Activated CD8-positive, alpha-beta memory T cell treated with anti-CD3 and anti-CD28 coated beads for 24 hours (primary cell): ENCODE results near the gene AGBL4.

Experiments
- DNase-seq: peaks from one replicate; pipeline ENCODE4 v3.0.0-alpha.2; 2020

Gene AGBL4

DNA sequence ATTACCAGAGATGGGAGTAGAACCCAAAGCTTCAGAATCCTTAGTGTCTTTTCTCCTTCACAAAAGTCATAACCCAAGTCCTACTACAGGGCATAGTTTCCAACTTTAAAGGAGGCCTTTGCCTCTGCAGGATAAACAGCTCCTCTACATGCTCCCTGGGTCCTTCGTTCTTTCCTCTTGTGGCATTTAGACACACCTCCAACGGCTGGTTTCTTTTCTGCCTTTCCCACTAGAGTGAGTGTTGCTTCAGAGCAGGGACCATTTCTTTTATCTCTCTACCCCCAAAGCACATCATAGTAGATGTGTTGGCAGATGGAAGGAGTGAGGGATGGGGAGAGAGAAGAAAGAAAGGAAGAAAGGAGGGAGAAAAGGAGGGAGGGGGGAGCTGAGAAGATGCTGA, 1407.0 kb downstream of the AGBL4 start:
- DNase-seq: no peak

DNA sequence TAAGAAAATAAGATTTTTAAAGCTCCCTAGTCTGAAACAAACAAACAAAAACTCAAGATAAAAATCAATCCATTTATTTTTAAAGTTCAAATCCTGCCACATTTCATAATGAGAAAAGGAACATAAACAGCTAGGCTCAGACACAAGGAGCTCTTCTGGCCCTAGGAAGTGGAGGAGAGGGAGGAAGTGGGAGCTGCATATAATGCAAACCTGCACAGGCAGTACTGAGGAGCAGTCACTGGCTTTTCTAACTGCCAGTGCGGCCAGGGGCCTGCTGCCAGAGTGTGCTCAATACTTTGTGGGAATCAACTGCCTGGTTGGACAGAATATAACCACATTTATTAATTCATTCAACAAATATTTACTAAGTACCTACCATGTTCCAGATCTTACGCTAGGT, 1411.9 kb downstream of the AGBL4 start:
- no peak for DNase-seq

DNA sequence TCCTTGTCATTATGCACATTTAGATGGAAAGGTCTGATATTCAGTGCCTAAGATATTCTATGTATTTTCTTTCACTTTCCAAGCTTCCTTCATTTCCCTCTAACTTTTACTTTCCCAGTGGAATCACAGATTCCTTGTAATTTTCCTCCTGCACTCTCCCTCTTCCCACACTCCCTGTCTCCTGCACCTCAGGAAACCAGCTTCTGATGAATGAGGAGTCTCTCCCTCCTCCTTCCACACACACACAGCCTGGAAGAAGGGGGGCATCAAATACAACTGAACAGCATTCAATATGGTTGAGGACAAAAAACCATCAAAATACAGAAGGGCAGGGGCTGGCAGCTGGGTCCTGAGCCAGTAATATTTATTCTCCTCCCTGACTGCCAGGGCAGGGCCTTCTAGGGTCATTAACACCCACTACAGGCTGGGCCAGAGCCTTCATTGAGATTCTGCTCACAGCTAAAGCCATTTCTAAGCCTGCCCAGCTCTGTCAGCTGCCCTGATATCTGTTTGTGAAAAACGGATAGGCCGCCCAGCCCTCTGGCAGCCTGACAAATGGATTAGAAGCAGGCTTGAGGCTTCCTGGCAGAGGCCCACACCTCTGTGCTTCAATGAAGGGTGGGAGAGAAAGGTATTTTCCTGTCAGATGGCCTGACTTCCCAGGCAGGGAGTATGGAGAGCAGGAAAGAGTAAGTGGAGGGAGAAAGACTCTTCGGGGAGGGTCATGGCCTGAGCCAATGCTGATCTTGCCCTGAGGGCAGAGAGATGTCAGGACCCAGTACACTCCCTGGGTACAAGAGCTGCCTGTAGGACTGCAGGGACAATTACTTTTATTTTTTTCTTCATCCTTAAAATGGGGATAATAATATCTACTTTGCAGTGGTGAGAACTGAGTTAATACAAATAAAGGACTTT, 1412.9 kb downstream of the AGBL4 start:
- DNase-seq: no peak

DNA sequence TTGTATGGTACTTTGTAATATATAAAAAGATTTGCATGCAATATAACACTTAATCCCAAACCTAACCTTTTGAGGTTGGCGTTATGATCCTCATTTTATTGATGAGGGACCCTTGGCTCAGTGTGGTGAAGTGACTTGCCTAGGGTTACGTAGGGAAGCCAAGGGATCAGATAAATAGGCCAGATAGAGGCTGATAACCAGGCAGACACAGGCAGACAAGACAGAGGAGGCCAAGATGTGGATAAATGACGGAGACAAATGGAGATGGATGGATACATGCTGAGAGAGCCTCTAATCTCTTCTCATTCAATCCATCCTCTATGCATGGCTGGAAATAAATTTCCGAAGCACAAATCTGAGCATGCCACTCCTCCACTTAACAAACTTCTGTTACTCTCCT, 1414.9 kb downstream of the AGBL4 start:
- DNase-seq: no peak

DNA sequence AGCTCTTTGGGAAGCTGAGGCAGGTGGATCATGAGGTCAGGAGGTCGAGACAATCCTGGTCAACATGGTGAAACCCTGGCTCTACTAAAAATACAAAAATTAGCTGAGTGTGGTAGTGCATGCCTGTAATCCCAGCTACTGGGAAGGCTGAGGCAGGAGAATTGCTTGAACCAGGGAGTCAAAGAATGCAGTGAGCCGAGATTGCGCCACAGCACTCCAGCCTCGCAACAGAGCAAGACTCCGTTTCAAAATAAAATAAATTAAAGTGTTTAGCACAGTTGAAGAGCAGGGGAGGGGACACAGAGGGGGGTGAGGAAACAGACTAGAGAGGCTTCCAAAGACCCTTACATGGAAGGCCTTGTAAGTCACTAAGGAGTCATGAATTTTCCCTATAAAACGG, 1420.5 kb downstream of the AGBL4 start:
- no peak for DNase-seq

DNA sequence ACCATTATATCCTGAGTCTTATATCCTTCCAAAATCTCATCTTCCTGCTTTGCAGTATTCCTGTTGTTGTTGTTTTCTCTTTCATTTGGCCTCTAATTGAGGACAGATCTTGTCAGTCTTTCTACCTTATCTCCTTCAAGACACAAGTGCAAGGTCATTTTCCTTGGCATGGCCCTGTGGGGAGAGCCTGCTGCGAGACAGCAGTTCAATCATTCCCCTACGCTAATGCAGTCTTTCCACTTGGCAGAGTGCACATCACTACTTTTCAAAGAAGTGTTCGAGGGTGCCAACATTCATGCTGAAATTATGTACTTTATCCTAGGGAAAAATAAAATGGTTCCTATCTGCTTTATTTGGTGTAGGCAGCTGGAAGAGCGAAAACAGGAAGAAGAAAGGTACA, 1421.4 kb downstream of the AGBL4 start:
- DNase-seq: no peak

DNA sequence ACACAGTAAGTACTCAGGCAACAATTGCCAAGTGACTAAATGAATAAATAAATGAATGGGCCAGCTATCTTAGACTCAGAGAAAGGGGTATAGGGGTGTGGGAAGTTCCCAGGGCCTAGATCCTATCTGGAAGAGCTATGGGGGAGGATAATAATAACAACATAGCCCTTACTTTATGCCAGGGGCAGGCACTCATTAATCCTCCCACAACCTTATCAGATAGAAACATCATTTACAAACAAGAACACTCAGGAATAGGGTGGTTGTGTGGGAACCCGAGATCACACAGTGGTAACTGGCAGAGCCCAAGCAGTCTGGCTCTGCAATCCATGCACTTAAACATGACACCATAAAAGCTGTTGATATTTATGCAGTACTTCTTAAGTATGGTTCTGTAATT, 1423.6 kb downstream of the AGBL4 start:
- DNase-seq: no peak

DNA sequence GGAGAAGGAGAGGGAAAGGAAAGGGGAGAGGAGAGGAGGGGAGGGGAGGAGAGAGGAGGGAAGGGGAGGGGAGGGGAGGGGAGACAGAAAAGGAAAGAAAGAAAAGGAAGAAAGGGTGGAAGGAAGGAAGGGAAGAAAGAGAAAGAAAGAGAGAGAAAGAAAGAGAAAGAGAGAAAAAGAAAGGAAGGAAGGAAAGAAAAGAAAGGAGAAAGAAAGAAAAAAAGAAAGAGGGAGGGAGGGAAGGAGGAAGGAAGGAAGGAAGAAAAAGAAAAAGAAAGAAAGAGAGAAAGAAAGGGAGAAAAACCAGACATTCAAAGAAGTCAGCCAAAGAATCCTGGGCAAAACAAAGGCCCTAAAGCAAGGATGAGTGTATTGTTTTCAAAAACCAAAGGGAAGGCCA, 1426.1 kb downstream of the AGBL4 start:
- DNase-seq: no peak

DNA sequence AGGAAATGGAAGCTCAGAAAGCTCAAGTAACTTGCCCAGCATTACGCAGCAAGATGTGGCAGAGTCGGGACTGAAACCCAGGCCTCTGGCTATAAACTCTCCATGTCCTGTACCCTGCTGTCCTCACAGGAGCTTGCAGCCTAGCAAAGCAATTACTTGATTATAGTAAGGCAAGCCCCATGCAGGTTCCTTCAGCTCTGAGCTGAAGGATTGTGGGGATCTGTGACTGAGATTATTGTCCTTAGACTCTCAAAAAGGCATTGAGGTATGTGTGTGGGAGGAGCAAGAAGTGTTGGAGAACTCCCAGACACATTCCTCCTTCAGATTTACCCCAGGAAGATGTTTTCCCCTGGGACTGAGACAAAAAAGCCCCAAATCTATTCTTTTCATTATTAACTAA, 1427.7 kb downstream of the AGBL4 start:
- DNase-seq: no peak

DNA sequence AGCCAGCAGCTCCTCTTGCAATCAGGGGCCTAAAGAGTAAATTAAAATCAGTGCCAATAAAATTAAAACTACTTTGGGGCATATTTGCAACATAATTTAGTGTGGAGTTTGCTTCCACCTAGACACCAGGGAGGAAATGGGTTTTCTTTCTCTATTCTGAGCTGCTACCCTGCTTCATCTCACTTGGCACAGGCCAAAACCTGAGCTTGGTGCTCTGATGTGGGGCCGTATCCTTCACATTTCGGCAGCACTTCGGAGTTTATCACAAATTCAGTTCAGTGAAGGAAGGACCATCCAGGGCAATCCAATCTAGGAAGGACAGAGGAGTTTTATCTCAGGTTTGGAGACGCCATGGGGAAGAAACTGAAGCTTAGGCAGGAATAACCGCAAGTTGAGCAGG, 1428.1 kb downstream of the AGBL4 start:
- DNase-seq: no peak

DNA sequence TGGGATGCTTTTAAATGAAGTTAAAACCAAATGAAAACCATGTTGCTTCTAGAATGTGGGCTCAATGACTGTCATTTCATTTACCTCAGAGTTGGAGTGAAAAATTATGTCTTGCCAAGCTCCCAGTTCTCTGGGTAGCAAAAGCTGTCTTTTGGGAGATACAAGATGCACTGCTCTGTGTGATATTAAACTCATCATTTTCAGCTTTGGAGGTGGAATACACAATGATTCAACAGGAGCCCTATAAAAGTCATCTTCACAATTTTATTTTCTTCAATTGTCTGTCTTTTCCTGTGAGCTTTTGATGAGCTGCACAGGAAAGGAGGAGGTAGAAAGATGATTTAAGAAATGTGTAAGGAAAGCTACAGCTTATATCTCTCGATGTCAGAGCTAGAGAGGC, 1431.4 kb downstream of the AGBL4 start:
- no peak for DNase-seq

DNA sequence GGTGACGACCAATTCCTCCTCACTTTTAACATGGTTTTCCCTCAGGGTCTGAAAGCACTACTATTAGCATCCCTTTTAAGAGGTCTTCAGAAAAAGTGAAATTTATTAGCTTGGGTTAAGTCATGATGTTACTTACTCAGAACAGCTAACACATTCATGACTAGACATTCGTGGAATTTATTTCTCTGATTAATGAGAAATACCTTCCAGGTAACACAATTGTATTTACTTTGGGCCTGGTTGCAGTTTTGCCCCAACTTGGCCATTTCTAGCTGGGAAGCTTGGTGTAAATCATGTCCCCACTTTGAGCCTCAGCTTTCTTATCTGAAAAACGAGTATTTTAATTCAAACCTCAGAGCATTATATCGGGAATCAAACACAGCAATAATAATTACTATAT, 1432.6 kb downstream of the AGBL4 start:
- DNase-seq: no peak

DNA sequence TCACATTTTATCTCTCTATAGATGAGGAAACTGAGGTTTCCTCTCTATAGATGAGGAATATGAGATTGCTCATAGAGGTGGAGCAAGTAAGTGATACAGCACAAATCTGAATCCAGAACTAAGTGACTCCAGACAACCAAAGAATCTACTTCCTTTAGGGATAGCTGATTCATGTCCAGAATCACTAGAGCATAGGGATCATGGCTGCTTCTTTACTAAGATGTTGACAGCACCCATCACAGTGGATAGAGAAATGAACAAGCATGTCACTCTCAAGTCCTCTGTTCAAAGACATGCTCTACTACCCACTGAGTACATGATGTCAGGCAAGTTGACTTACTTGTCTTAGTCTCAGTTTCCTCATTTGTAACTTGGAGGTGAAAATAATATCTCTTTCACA, 1435.7 kb downstream of the AGBL4 start:
- no peak for DNase-seq

DNA sequence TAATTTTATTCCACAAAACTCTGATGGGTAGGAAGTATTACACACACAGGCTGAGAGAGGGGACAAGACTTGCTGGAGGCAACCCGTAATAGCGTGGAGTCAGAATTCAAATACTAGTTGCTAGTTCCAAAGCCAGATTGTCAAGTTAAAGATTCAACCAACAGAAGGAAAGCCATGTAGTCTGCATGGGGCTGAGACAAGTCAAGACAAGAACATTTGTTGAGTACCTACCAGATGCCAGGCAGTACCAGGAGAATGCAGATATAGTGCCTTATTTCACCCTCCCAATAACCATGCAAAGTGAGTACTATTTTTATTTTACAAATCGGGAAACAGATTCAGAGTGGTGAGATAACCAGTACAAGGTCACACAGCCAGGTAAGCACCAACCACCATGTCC, 1441.3 kb downstream of the AGBL4 start:
- DNase-seq: no peak

DNA sequence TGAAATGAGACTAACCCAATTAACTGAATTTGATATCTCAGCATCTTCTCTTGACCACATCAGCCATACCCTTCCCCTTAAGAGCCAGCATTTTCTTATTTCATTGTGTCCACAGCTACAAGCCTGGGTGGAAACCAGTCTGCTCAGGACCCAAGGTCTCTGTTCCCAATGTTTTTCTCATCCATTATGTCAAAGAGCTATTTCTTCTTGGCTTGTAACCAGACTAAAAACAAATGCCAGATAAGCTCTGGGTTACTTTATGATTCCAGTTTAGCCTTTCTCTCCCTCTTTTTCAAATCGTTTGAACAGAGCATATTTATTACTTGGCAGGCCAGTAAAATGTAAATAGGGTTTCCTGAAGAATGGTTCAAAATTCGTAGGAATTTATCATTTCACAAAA, 1442.5 kb downstream of the AGBL4 start:
- DNase-seq: no peak

DNA sequence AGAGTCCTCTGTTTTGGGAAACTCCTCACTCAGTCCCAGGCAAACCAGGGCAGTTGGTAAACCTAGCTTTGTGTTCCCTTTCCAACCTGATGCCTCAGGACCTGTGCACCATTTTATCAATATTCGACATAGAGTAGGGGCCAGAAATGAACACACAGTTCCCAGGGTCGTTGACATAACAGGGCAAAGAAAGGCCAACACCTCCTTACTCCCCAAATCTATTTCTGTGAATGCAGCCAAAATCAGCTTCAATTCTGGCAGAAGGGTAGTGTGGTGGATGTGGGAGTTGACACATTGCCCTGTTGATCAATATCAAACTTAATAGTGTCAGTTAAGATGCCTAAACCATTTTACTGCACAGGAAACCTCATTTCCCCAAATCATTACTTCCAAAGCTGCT, 1447.2 kb downstream of the AGBL4 start:
- DNase-seq: no peak

DNA sequence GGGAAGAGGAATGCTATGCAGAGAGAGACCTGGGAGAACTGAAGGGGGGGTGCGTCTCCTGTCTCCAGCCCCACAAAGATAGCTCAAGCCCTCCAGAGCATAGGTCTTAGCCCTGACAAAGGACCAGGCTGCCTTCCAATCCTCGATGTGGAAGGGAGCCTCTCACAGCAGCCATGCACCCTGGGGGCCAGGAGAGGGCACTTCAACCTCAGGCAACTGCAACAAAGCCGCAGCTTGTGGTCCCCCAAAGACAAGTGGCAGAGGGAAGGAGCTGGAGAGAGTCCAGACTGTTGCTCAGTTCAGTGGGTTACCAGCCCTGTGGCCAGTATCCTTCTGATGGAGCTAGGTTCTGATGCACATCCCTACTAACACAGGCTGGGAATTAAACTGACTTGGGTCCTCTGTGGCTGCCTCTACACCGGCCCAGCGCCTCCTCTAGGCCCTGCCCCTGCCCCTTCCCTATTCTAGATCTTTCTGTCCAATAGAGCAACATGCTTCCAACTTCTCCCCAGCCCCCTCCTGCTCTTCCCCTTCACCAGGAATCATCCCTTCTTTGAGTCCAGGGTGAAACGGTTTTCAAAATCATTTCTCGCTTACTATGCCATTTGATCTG, 1451.0 kb downstream of the AGBL4 start:
- peak; percentile 58 for DNase-seq

DNA sequence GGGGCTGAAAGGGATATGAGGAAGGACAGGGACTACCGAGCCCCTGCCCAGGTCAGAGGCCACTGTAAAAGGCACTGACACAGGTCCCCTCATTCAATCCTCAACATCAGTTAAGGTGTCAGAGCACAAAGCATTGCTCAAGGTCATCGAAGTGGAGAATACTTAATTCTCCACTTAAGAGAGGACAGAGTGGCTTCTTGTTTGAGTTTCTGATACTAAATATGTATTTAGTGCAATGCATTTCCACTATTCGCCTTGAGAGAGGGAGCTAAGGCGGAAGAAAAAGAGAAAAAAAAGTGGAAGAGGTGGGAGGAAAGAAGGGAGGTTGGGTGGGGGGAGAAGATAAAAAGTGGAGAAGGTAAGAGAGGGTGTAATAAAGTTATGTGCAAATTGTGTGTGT, 1451.6 kb downstream of the AGBL4 start:
- DNase-seq: no peak

DNA sequence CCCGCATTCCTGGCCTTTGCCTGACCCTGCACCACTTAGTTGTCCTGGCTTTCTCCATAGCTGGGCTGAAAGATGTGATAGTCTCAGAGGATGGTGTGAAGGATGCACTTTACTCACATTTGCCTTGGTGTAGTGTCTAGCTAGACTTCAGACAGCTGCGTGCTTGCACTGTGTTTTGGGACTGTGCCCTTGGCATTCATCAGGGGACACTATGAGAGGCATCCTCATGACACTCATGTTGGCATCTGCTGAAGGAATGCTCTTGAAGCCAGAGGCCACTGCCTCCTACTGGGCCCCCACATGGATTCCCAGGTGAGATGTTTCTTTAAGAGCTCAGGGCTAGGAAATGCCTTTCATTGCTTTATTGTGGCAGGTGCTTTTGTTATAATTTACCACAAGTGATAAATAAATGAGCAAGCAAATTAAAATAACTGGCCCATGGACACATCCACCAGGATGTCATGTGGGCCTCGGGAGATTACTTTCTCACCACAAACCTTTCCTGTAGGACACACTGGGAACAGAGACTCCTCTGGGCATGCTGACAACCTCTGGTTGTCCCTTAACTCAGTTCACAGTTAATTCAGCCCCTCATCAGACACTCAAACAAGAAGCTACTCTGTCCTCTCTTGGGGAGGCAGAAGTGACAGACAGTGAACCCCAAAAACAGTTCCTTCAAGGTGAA, 1452.3 kb downstream of the AGBL4 start:
- no peak for DNase-seq

DNA sequence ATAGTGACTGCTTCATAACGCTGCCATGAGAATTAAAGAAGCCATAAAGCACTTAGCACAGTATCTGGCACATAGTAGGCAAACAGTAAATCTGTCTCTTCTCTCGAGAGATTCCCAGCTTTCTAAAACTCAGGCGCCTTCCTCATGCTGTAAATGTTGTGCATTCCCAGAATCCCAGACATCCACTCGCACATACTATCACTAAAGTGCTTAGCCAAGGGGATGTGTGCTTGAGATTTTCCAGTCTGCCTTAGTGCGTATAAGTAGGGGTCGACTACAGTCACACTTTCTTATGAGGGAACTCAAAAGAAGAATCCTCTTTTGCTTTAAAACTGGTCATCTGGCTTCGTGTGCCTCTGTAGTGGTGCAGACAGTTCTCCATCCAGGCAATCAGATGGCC, 1453.2 kb downstream of the AGBL4 start:
- no peak for DNase-seq

DNA sequence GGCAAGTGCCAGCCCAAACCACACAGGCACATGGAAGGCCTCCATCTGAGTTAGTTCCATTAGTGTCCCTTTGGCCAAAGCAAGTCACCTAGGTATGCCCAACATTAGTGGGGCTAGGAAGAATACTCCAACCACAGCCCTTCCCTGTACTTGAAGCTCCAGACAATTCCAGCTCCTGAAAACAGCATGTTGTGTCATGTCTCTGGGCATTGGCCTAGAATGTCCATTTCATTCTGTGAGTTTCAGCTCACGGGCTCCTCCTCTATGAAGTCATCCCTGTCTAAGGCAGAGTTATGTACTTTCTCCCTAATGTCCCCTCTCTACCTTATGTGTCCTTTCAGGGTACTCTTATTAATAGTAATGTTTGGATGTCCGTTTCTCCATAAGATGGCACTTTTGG, 1455.3 kb downstream of the AGBL4 start:
- DNase-seq: no peak

DNA sequence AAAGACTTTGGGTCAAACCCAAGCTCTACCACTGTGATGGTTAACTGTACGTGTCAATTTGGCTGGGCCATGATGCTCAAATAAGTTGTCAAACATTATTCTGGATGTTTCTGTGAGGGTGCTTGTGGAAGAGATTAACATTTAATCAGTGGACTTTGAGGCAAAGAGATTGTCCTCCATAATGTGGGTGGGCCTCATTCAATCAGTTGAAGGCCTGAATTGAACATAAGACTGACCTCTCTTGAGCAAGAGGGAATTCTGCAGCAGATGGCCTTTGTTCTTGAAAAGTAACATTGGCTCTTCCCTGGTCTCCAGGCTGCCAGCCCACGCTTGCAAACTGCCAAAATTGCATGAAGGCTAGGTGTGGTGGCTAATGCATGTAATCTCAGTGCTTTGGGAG, 1457.3 kb downstream of the AGBL4 start:
- DNase-seq: no peak

DNA sequence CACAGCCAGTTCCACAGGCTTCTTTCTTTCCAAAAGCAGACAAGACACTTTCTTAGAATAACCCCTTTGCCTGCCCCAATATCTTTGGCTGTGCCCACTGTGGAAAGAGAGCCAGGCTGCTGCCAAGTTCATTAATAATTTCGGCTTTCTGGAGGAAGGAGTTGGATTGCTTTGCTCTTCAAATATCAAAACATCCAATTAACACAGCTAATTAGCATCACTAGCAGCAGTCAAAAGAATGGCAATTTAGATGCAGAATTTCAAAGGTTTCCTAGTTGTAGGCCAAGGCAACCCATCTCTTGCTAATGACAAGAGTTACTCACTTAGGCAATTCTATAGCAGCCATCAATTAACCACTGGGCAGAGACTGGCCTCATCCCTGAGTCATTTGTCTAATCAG, 1460.7 kb downstream of the AGBL4 start:
- no peak for DNase-seq

DNA sequence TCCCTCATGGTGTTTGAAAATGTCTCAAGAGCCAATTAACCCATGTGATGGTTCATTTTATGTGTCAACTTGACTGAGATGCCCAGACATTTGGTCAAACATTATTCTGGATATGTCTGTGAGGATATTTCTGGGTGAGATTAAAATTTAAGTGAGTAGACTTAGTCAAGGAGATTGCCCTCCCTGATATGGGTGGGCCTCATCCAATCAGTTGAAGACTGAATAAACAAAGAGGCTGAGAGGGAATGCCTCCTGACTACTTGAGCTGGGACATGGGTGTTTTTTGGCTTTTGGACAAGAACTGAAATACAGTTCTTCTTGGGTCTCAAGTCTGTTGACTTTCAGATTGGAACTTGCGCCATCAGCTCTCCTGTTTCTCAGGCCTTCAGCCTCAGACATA, 1462.3 kb downstream of the AGBL4 start:
- DNase-seq: no peak
